ENCODE measurements around the gene PNPLA1.

PNPLA1 gene

DNA sequence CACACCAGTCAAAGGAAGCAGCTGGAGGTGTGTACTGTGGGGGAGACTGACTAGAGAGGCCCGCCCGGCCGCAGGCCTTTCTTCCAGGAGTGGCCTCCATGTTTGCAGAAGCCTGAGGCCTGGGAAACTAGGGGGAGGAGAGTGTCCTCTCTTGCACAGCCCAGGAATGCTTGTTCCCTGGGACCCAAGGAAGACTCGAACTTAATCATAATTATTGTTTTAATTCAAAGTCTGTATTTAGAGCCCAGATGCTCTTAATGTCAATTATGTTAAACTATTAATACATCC, 43.7 kb downstream of the PNPLA1 start:
- no peak for TF ChIP-seq FOXP2 (optimal IDR thresholded peaks at IDR 0.05; ENCODE audit: borderline replicate concordance, extremely low read depth, extremely low read length, insufficient read depth)
- TF ChIP-seq TAF1 (IDR thresholded peaks at IDR 0.05; ENCODE audit: borderline replicate concordance, insufficient read depth, low read length): no peak
- TF ChIP-seq SIN3A (IDR thresholded peaks at IDR 0.05; ENCODE audit: borderline replicate concordance, insufficient read depth, low read length): no peak

DNA sequence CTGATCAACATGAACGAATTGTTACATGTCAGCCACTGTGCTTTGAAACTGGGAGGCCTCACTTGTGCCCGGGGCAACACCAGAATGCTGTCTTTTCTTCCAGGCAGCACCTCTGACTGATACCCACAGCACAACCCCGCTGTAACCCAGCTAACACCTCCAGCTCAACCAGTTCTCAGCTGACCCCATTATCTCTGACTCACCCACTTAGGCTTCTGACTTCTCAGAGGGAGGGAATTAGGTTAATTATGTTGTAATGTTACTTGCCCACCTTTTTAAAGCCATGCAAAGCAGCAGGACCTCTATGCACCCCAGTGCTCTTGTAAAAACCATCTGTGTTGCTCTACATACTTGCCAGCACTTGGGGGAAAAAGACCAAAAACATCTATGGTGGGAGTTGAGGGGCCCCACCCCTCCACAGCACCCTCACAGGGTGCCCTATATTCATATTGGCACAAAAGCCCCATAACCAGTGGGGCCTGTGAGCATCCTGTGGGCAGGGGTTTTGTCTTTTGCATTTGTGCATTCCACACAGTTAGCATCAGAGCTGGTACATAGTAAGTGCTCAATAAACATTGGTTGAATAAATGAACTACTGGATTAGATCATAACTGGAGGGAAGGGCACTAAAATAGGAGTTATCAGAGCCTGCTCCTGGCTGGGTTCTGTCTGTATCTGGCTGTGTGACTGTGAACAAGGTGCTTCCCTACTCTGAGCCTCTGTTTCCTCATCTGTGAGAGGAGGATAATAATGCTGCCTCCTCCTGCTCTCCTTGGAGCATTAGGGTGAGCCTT, 44.6 kb downstream of the PNPLA1 start:
- no peak for TF ChIP-seq SIN3A (IDR thresholded peaks at IDR 0.05; ENCODE audit: borderline replicate concordance, insufficient read depth, low read length)
- no peak for TF ChIP-seq TAF1 (IDR thresholded peaks at IDR 0.05; ENCODE audit: borderline replicate concordance, insufficient read depth, low read length)
- TF ChIP-seq FOXP2 (optimal IDR thresholded peaks at IDR 0.05; ENCODE audit: borderline replicate concordance, extremely low read depth, extremely low read length, insufficient read depth): no peak
- TF ChIP-seq, protein P1, sequence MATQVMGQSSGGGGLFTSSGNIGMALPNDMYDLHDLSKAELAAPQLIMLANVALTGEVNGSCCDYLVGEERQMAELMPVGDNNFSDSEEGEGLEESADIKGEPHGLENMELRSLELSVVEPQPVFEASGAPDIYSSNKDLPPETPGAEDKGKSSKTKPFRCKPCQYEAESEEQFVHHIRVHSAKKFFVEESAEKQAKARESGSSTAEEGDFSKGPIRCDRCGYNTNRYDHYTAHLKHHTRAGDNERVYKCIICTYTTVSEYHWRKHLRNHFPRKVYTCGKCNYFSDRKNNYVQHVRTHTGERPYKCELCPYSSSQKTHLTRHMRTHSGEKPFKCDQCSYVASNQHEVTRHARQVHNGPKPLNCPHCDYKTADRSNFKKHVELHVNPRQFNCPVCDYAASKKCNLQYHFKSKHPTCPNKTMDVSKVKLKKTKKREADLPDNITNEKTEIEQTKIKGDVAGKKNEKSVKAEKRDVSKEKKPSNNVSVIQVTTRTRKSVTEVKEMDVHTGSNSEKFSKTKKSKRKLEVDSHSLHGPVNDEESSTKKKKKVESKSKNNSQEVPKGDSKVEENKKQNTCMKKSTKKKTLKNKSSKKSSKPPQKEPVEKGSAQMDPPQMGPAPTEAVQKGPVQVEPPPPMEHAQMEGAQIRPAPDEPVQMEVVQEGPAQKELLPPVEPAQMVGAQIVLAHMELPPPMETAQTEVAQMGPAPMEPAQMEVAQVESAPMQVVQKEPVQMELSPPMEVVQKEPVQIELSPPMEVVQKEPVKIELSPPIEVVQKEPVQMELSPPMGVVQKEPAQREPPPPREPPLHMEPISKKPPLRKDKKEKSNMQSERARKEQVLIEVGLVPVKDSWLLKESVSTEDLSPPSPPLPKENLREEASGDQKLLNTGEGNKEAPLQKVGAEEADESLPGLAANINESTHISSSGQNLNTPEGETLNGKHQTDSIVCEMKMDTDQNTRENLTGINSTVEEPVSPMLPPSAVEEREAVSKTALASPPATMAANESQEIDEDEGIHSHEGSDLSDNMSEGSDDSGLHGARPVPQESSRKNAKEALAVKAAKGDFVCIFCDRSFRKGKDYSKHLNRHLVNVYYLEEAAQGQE (IDR thresholded peaks at IDR 0.05; ENCODE audit: insufficient read depth in 1 of 2, low read depth in 2 of 2, low read length in 2 of 2): no peak
- TF ChIP-seq POLR2AphosphoS5 (IDR thresholded peaks at IDR 0.05; ENCODE audit: low read depth, low read length): no peak

DNA sequence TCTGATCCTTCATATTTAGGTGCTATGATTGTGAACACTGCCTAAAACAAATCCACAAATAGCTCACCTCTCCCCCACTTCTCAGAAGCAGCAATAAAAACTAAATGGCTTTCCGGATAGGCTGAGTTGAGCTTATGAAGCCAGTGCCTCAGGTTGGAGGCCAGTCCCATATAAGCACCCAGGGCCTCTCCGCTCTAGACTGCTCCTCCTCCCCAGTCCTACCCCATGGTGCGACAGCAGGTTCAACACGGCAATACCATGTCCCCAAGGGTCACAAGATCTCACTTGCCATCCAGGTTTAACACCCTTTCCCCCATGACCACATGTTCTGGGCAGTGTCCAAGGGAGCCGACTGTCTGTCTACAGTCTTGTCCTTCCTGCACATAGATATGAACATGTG, 46.1 kb downstream of the PNPLA1 start:
- TF ChIP-seq SIN3A (IDR thresholded peaks at IDR 0.05; ENCODE audit: borderline replicate concordance, insufficient read depth, low read length): no peak
- no peak for TF ChIP-seq TAF1 (IDR thresholded peaks at IDR 0.05; ENCODE audit: borderline replicate concordance, insufficient read depth, low read length)
- TF ChIP-seq, protein P1 (IDR thresholded peaks at IDR 0.05; ENCODE audit: insufficient read depth in 1 of 2, low read depth in 2 of 2, low read length in 2 of 2): no peak
- no peak for TF ChIP-seq FOXP2 (optimal IDR thresholded peaks at IDR 0.05; ENCODE audit: borderline replicate concordance, extremely low read depth, extremely low read length, insufficient read depth)
- TF ChIP-seq POLR2AphosphoS5 (IDR thresholded peaks at IDR 0.05; ENCODE audit: low read depth, low read length): no peak

DNA sequence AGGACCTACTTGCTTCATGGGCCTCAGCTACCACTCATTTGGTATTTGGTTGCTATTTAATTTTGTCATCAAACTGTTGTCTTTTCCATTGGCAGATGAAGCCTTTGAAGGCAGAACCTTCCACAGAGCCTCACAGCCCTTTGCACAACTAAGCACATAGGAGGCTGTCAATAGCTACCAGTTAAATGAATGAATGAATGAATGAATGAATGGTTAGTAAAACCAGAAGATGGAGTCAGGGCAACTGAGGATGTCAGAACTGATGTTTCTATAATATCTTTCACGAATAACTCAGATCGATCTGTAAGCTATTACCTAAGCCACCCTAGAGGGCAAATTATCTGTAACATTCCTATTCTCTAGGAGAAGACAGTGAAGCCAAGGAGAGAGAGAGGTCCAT, 47.8 kb downstream of the PNPLA1 start:
- TF ChIP-seq, protein P1 (IDR thresholded peaks at IDR 0.05; ENCODE audit: insufficient read depth in 1 of 2, low read depth in 2 of 2, low read length in 2 of 2): no peak
- TF ChIP-seq POLR2AphosphoS5 (IDR thresholded peaks at IDR 0.05; ENCODE audit: low read depth, low read length) (no peak), FOXP2 (optimal IDR thresholded peaks at IDR 0.05; ENCODE audit: borderline replicate concordance, extremely low read depth, extremely low read length, insufficient read depth) (no peak)

DNA sequence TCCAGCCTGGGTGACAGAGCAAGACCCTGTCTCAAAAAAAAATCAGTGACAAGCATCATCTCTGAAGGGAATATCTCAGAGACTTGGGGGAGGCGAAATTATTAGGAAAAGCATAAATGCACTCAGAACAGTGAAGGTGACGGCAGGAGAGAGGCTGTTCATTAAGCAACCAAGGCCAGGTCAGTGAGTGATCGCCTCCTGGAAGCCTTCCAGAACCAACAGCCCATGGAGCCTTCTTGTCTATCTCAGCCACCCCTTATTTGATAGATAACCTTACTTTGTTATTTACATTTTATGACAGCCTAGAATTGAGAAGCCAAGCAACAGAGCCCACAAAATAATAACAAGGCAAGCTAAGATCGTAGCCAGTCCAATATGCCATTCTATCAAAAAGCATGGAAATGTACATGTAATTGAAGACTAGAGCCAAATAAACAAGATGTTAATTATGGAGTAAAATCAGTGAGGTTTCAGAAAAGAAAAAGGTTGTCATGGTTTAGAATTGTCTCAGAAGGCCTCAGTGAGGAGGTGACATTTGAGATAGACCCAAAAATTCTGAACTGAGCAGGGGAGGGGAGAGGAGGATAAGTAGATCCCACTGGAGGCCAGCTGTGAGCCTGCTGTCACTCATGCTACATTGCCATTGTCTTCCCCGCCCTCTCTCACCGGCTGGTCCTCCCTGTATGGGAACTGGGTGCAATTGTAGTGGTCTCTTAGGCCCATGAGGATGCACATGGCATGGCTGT, 49.0 kb downstream of the PNPLA1 start:
- TF ChIP-seq POLR2AphosphoS5 (IDR thresholded peaks at IDR 0.05; ENCODE audit: low read depth, low read length): no peak
- no peak for TF ChIP-seq SIN3A (IDR thresholded peaks at IDR 0.05; ENCODE audit: borderline replicate concordance, insufficient read depth, low read length)
- TF ChIP-seq FOXP2 (optimal IDR thresholded peaks at IDR 0.05; ENCODE audit: borderline replicate concordance, extremely low read depth, extremely low read length, insufficient read depth): no peak
- no peak for TF ChIP-seq TAF1 (IDR thresholded peaks at IDR 0.05; ENCODE audit: borderline replicate concordance, insufficient read depth, low read length)
- TF ChIP-seq, protein P1 (IDR thresholded peaks at IDR 0.05; ENCODE audit: insufficient read depth in 1 of 2, low read depth in 2 of 2, low read length in 2 of 2): no peak

Measured in PFSK-1 (cell line).